ENCODE measurements around the gene ABHD12B.

ABHD12B gene

GRCh38 chr14:50839048-50839447 lies 32.8 kb upstream of the ABHD12B start:
- no peak for DNase-seq (ENCODE audit: low read depth)

GRCh38 chr14:50839691-50840090 lies 32.2 kb upstream of the ABHD12B start:
- no peak for DNase-seq (ENCODE audit: low read depth)

GRCh38 chr14:50844391-50844790 lies 27.5 kb upstream of the ABHD12B start:
- DNase-seq (ENCODE audit: low read depth) = no peak

GRCh38 chr14:50845166-50845565 lies 26.7 kb upstream of the ABHD12B start:
- DNase-seq (ENCODE audit: low read depth) = no peak

- no peak for DNase-seq (ENCODE audit: low read depth)
These were observed 25.5 kb upstream of the ABHD12B start for GRCh38 chr14:50846226-50846880.

- no peak for DNase-seq (ENCODE audit: low read depth)
These were observed 18.0 kb upstream of the ABHD12B start for GRCh38 chr14:50853891-50854290.

- DNase-seq (ENCODE audit: low read depth) = no peak
These were observed 17.3 kb upstream of the ABHD12B start for GRCh38 chr14:50854521-50854920.

- no peak for DNase-seq (ENCODE audit: low read depth)
These were observed 16.3 kb upstream of the ABHD12B start for GRCh38 chr14:50855558-50855957.

- no peak for DNase-seq (ENCODE audit: low read depth)
These were observed 15.2 kb upstream of the ABHD12B start for GRCh38 chr14:50856660-50857059.

- no peak for DNase-seq (ENCODE audit: low read depth)
These were observed 12.6 kb upstream of the ABHD12B start for GRCh38 chr14:50859296-50859624.

GRCh38 chr14:50860478-50861086 lies 11.3 kb upstream of the ABHD12B start:
- peak; percentile 81 for DNase-seq (ENCODE audit: low read depth)

GRCh38 chr14:50862036-50862570 lies 9.8 kb upstream of the ABHD12B start:
- no peak for DNase-seq (ENCODE audit: low read depth)

GRCh38 chr14:50864237-50864636 lies 7.6 kb upstream of the ABHD12B start:
- no peak for DNase-seq (ENCODE audit: low read depth)

GRCh38 chr14:50864946-50865345 lies 6.9 kb upstream of the ABHD12B start:
- DNase-seq (ENCODE audit: low read depth) = no peak

GRCh38 chr14:50865391-50866076 lies 6.3 kb upstream of the ABHD12B start:
- no peak for DNase-seq (ENCODE audit: low read depth)

- no peak for DNase-seq (ENCODE audit: low read depth)
These were observed 625 bp upstream of the ABHD12B start for GRCh38 chr14:50871228-50871627.

- DNase-seq (ENCODE audit: low read depth) = no peak
These were observed 2.9 kb downstream of the ABHD12B start for GRCh38 chr14:50874757-50875156.

- DNase-seq (ENCODE audit: low read depth) = peak; percentile 23
These were observed 3.7 kb downstream of the ABHD12B start for GRCh38 chr14:50875359-50876070.

GRCh38 chr14:50882932-50883826 lies 11.3 kb downstream of the ABHD12B start:
- DNase-seq (ENCODE audit: low read depth) = no peak

- DNase-seq (ENCODE audit: low read depth) = no peak
These were observed 12.0 kb downstream of the ABHD12B start for GRCh38 chr14:50883827-50884197.

- no peak for DNase-seq (ENCODE audit: low read depth)
These were observed 15.6 kb downstream of the ABHD12B start for GRCh38 chr14:50887476-50887875.

- DNase-seq (ENCODE audit: low read depth) = no peak
These were observed 20.4 kb downstream of the ABHD12B start for GRCh38 chr14:50892255-50892654.
